GM20000 (cell line): ENCODE measurements around the gene THAP4.

ENCODE experiments used
- DNase-seq: peaks from one replicate; pipeline ENCODE4 v3.0.0; 2012; ENCODE audit warnings: low spot score
- CTCF ChIP-seq: IDR thresholded peaks from 2 replicates; pipeline ENCODE4 v1.5.1; 2012; ENCODE audit warnings: mild to moderate bottlenecking, control low read depth; ENCODE audit errors: extremely low read depth, missing control alignments

THAP4 gene

GRCh38 chr2:241636182-241637017 is 558 bp downstream of the THAP4 start:
- TF ChIP-seq CTCF = no peak
- peak; percentile 79 for DNase-seq

- TF ChIP-seq CTCF = no peak
- no peak for DNase-seq
These were observed 1.2 kb downstream of the THAP4 start for GRCh38 chr2:241635756-241636155.

- no peak for DNase-seq
These were observed 3.4 kb downstream of the THAP4 start for GRCh38 chr2:241633561-241633960.

GRCh38 chr2:241632478-241633325 is 4.3 kb downstream of the THAP4 start:
- TF ChIP-seq CTCF = no peak
- DNase-seq = no peak

More at GRCh38 chr2:241633561-241633960, 3.4 kb downstream of the THAP4 start:
- no peak for TF ChIP-seq CTCF

GRCh38 chr2:241629762-241630435 is 7.1 kb downstream of the THAP4 start:
- DNase-seq = no peak
- no peak for TF ChIP-seq CTCF

GRCh38 chr2:241627675-241628074 is 9.3 kb downstream of the THAP4 start:
- no peak for DNase-seq
- TF ChIP-seq CTCF = no peak
